ENCODE results near the gene ANKRD36B. TPM values are rescaled to one million over a fixed set of nuclear protein-coding genes. Genes with fewer than 3 reads are reported as not detected.
"Not testable (repeated sequence)": the region's sequence is repeated elsewhere in the genome, so short reads cannot be mapped to it uniquely, and the experiment has no call there.

ANKRD36B gene
- total RNA-seq, 1 donor from 2014 or later, result 19.4 TPM

- DNase-seq (ENCODE audit: low spot score in 2 of 2), result no peak
- Histone ChIP-seq H3K4me1 (peaks cover 0 to 3% of the 10 kb centered on the region in 2 donors), H3K27me3 (no peaks in the 10 kb centered on the region), H3K4me3 (no peak overlapping the region), H3K9me3 (no peaks in the 10 kb centered on the region), H3K36me3 (peaks cover 0 to 41% of the 10 kb centered on the region in 2 donors), H3K27ac (no peak overlapping the region)
- intact Hi-C loops (cut with DNase I), result no loop called here
- TF ChIP-seq CTCF (IDR thresholded peaks at IDR 0.05), result no peak
Measured at GRCh38 chr2:97546711-97547110, 43.0 kb downstream of the ANKRD36B start.

GRCh38 chr2:97544911-97545310 lies 44.8 kb downstream of the ANKRD36B start:
- intact Hi-C loops (cut with DNase I); H3K27ac ChIP-seq; H3K9me3 ChIP-seq; DNase-seq (ENCODE audit: low spot score in 2 of 2); H3K4me1 ChIP-seq; H3K27me3 ChIP-seq; H3K4me3 ChIP-seq: not testable (repeated sequence)
- H3K36me3 ChIP-seq, result peaks cover 0 to 46% of the 10 kb centered on the region in 2 donors

- DNase-seq (ENCODE audit: low spot score in 2 of 2); H3K27ac ChIP-seq; H3K9me3 ChIP-seq; H3K27me3 ChIP-seq; intact Hi-C loops (cut with DNase I); H3K4me3 ChIP-seq; H3K4me1 ChIP-seq: not testable (repeated sequence)
- peaks cover 0 to 16% of the 10 kb centered on the region in 2 donors for H3K36me3 ChIP-seq
Measured at GRCh38 chr2:97525904-97526303, 63.8 kb downstream of the ANKRD36B start.

GRCh38 chr2:97523816-97524215 lies 65.9 kb downstream of the ANKRD36B start:
- H3K9me3 ChIP-seq; H3K27me3 ChIP-seq; intact Hi-C loops (cut with DNase I); H3K4me1 ChIP-seq; H3K27ac ChIP-seq; DNase-seq (ENCODE audit: low spot score in 2 of 2); H3K4me3 ChIP-seq: not testable (repeated sequence)
- H3K36me3 ChIP-seq, result peaks cover 0 to 16% of the 10 kb centered on the region in 2 donors

- H3K4me3 ChIP-seq; intact Hi-C loops (cut with DNase I); H3K4me1 ChIP-seq; H3K27me3 ChIP-seq; H3K27ac ChIP-seq; DNase-seq (ENCODE audit: low spot score in 2 of 2); H3K9me3 ChIP-seq: not testable (repeated sequence)
- H3K36me3 ChIP-seq, result peaks cover 0 to 16% of the 10 kb centered on the region in 2 donors
Measured at GRCh38 chr2:97522916-97523555, 66.6 kb downstream of the ANKRD36B start.

- H3K9me3 ChIP-seq; H3K4me1 ChIP-seq; H3K27me3 ChIP-seq; intact Hi-C loops (cut with DNase I); H3K27ac ChIP-seq; H3K36me3 ChIP-seq; H3K4me3 ChIP-seq; DNase-seq (ENCODE audit: low spot score in 2 of 2): not testable (repeated sequence)
Measured at GRCh38 chr2:97495651-97496050, 94.0 kb downstream of the ANKRD36B start.

- H3K27ac ChIP-seq; H3K4me1 ChIP-seq; H3K9me3 ChIP-seq; intact Hi-C loops (cut with DNase I); H3K4me3 ChIP-seq; H3K36me3 ChIP-seq; H3K27me3 ChIP-seq: not testable (repeated sequence)
- peak in 1 of 2 donors; percentile 59 for DNase-seq (ENCODE audit: low spot score in 2 of 2)
Measured at GRCh38 chr2:97490141-97490540, 99.5 kb downstream of the ANKRD36B start.

Other genes with a start within 250 kb of the ANKRD36B start
- 251 TPM for gene COX5B, start 56.2 kb upstream of the ANKRD36B start, total RNA-seq
- 125 TPM for gene ACTR1B, start 74.2 kb upstream of the ANKRD36B start, total RNA-seq
- gene C2orf92, start 79.8 kb upstream of the ANKRD36B start, total RNA-seq, result 4.6 TPM
- gene ZAP70, start 123.7 kb upstream of the ANKRD36B start, total RNA-seq, result 2.7 TPM

Data from ascending aorta (tissue), 2 donors.